ENCODE measurements around the gene SP100.

The SP100 gene

DNA sequence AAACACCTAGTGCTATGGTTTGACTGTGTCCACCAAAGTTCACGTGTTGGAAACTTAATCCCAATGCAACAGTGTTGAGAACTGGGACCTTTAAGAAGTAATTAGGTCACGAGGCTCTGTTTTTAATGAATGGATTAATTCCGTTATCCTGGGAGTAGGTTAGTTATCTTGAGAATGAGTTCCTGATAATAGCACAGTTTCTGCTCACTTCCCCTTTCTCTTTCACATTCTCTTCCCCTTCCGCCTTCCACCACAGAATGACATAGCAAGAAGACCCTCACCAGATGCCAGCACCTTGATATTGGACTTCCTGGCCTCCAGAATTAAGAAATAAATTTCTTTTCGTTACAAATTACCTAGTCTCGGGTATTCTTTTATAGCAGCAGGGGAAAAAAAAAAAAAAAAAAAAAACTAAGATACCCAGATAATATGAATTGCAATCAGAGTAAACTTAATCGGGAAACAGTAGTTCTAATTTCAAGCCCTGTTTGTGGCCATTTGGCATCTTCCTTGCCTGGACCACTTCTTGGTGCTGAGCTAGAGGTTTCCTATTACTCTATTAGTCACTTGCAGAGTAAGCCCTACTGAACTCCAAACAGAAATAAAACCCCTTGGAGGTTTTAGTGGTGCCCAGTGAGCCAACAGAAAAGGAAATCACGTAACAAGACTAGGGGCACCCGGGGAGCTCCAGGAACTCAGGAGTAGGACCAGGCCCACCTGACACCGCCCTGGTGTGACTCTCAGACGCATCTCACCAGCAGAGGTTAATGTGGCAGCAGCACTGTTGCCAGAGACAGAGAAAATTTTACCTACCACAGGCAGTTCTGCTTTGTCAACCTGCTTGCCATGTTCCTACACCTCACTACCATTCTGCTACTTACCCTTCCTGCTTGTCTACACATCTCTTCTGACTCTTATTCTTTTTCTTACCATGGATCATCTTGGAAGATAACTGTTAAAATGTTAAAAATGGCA lies 149.1 kb downstream of the SP100 start:
- peak; percentile 64 for DNase-seq

DNA sequence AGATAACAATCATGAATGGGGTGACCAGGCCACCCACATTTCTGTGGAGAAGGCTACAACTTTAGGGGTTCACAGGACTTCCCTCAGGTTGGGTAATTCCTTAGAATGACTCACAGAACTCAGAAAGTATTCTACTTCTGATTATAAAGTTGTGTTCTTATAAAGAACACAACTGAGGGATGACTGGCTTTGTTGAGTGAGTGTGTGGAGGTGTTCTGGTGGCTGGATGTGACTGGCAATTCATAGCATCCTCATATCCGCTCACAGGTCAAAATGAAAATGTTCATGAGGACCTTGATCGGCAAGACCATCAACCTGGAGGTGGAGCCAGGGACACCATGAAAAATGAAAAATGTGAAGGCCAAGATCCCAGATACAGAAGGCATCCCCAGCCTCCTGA lies 153.3 kb downstream of the SP100 start:
- DNase-seq = no peak

DNA sequence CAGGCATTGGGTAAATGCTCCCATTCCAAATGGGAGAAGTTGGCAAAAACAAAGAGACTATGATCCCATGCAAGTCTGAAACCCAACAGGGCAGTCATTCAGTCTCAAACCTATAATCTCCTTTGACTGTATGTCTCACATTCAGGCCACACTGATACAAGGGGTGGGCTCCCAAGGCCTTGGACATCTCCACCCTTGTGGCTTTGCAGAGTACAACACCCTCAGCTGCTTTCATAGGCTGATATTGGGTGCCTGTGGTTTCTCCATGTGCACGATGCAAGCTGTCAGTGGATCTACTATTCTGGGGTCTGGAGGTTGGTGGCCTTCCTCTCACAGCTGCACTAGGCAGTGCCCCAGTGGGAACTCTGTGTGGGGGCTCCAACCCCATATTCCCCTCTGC lies 155.0 kb downstream of the SP100 start:
- no peak for DNase-seq

DNA sequence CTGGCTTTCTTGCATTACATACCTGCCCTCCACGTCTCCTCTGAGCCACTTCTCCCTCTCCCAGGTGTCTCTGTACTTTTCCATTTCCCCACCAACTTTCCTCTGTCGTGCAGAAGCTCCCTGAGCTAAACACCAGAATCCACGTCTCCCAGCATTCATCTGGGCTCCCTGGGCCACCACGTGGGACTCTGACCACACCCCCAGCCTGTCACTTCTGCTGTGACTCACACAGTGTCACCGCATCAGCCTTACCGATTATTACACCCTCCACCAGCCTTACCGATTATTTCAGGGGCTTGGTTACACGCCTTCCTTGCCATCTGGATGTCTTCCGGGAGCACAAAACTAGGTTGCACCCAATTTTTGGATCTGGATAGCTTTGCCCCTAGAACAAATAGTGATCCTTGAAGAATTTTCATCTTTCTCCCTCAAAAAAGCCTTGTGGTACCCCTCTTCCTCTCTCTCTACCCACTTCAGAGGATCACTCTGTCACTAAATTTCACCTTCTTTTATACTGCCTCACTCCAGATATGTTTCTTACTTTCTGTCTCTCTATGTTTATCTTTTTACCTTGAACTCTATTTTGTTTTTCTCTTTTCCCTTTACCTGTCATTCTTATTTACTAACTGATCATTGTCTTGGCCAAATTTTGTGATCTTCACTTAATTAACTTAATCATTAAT lies 159.8 kb downstream of the SP100 start:
- DNase-seq = no peak

DNA sequence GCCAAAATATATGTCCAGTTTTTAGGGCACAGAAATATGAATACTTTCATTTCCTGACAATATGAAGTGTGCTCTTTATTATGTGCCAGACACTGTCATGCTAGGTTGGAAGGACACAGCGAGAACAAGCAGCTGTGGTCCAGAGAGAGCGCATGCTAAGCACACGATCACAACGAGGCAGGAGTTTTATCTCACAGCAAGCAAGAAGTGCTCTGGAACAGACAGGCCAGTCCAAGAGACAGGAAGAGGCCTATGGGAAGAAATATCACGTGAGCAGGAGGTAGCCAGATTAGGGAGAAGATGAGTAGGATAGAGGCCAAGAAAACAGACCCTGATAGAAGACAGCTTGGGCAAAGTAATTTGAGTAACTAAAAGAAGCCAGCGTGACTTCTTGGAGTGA lies 161.1 kb downstream of the SP100 start:
- no peak for DNase-seq

DNA sequence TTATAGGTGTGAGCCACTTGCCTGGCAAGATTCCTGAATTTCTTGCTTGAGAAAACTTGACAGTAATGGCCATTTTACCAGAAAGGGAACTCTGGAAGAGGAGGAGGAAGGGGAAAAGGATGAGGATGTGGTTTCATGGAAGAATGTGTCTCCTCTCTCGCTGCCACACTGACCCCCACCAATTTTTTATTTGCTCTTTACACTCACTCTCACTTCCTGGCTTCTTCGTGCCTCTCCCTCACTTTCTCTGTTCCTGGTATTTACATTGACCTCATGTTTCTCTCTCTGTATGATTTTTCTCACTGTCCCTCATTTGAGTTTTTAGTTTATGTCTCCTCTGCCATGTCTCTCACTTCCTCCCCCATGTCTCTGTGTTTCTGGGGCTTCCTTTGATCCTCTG lies 162.1 kb downstream of the SP100 start:
- DNase-seq = no peak

DNA sequence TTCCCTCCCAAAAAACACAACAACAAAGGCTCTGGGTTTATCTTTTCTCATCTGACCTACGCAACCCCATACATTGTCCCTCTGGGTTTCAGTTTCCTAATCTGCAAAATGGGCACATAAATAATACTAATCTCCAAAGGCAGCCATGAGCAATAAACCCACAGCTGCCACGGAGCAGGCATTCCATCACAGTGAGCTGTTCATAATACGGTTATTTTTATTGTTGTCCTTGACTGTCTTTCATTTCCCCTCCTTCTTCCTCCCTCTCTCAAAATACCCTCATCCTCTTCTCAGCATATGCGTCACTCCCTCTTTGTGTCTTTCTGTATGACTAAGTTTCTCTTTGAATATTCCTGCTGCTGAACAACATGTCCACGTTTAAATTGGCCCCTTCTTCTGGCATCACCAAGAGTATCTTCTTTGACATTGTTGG lies 166.9 kb downstream of the SP100 start:
- DNase-seq = peak; percentile 37

DNA sequence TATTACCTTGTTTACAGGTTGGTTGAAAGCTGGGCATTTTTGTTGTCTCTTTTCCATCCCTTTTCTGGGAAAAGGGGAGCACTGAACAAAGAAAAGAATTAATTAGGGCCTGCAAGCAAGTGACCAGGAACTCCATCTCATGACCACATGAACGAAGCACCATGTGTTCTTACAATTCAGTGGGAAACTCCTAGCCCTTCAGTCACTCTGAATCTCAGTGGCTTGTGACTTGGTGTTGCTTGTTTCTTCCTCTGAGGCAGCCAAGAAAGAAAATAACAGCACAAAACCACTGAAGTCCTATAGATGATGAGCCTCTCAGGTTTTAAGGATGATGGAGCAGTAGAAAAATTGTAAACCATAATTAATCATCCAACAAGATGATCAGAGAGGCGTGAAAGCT lies 167.6 kb downstream of the SP100 start:
- peak; percentile 17 for DNase-seq

DNA sequence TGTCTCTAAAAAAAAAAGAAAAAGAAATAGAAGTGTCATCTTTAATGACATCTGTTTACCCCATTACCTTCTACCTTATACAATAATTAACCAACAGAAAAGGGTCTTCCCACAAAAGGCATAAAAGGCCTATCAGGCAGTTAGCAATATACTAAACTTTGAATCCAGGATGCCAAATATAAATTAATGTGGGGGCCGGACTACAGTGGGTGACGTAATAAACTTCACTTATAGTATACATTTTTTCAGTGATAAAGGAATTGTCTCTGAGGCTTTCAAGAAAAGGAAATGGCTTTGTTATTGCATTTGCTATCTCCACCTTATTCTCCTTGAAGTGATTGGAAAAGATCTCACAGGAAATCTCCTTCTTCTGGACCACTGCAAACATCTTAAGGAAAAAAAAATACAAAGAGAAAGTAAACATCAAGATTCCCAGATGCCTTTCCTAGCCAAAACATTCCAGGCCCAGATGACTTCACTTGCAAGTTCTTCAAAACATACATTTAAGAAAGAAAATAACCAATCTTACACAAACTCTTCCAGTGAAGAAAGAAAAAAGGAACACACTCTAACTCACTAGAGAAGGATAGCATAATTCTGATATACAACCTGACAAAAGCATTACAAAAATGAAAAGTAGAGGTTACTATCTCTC lies 170.5 kb downstream of the SP100 start:
- no peak for DNase-seq

DNA sequence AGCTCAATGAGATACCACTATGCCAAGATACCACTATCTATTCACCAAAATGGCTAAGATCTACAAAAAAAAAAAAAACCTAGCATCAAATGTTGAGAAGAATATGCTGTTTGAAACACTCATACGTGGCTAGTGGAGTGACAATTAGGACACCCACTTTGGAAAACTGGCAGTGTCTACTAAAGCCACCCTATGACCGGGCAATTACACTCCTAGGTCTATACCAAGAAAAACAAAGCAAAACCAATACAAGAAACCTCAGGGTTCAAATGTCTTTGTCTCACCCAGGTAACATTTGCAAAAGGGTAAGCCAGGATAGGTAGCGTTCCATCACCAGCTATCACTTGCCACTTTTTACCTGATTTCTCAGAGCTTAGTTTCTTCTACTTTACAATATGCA lies 173.0 kb downstream of the SP100 start:
- no peak for DNase-seq

DNA sequence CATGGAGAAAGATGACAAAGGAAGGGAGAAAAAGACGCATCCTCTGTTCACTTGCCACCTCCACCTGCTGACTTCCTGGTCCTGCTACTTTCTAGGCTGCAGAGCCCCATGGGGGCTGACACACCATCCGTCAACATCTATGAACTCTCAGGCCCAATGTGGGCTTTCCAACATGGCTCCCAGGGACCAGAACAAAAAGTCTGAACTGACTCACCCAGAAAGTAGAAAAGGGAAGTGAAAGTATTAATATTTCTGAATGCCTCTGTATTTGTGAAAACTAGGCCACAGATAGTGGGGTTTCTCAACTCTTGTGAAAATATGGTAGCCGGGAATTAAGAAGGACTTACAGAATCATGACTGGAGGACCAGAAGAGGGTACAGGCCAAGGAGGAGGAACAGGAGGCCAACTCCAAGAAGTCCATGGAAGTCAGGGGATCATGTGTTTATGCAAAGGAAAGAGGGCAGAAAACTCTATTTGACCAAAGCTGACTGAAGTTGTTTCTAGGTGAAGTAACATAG lies 173.6 kb downstream of the SP100 start:
- DNase-seq = peak; percentile 86

DNA sequence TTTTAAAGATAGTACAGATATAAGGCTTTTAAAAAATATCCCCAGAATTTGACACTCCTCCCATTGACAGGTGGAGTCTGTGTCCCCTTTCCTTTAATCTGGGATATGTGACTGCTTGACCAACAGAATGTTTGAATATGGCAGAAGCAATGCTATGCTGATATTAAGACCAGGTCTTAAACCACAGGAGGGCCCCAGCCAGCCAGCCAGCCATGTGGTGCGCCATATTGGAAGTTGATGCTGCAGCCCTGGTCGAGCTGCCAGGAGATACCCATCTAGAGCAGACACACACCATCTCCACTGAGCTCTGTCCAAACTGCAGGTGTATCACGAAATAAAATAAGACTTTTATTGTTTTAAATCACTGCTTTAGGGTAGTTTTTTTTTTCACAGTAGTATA lies 174.3 kb downstream of the SP100 start:
- DNase-seq = no peak

DNA sequence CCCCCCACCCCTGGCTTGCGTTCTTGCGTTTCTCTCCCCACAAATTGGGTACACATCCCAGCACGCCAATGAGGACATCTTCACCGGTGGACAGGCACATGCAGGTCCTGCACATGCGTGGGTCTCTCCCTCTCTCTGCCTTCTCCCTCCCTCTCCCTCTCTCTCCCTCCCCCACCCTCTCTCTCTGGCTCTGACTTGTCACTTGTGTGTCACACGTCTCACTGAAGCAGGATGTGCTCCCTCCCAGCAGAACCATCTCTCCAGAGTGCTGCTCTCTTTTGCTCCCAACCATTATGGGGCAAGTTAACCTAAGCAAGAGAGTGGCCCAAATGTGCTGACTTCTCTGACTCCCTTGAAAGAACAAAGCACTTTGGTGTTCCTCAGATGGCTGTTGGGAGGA lies 175.8 kb downstream of the SP100 start:
- no peak for DNase-seq

DNA sequence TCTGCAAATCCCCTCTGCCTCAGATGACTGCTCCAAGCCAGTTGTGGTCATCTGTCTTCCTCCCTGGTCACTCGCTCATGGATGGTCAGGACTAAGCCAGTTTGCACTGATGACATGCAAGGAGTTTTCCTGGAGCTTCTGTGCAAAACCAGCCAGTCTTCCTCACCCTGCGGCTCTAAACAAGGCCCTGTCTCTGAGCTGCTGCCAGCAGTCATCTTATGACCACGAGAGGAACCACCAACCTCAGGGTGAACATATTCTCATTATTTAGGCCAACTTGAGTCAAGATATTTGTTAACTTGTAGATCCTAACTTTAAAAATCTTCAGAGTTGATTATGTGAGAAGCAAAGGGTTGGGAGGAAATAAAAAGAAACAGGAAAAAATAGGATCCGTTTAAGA lies 176.8 kb downstream of the SP100 start:
- DNase-seq = no peak

Measured in suppressor macrophage treated with lipopolysaccharide for 4 hours (primary cell).